GM18870 (cell line): ENCODE measurements around the gene TMTC3.

Source experiments
- ATAC-seq: cut with Tn5 transposase; IDR thresholded peaks from one replicate; pipeline ENCODE4 v1.9.1; 2021; ENCODE audit warnings: moderate library complexity; ENCODE audit not compliant: unreplicated experiment

Gene TMTC3

GRCh38 chr12:88223519-88223918 is 81.4 kb downstream of the TMTC3 start:
- ATAC-seq: no peak

DNA sequence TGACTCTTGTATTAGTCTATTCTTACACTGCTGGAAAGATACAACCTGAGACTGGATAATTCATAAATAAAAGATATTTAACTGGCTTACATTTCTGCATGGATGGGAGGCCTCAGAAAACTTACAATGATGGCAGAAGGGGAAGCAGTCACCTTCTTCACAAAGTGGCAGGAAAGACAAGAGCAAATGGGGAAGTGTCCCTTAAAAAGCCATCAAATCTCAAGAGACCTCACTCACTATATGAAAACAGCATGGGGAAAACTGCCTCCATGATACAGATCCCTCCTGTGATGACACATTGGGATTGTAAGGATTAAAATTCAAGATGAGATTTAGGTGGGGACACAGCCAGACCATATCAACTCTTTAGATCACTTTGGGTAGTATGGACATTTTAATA is 83.7 kb downstream of the TMTC3 start:
- no peak for ATAC-seq

DNA sequence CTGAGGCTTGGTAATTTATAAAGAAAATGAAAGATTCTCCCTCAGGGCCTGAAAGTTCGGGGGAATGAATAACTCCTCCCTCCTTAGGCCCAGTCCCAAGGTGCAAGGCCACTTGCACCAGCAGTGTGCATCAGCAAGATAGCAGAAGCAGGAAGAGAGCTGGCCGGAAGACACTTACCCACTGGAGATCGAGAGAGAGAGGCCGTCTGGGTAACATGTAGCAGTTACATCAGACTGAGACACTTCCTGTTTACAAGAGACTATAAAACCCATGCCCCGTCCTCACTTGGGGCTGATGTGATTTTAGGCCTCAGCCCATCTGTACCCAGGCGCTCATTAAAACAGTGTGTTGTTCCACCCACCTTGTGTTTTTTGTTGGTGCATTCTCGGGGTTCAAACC is 85.2 kb downstream of the TMTC3 start:
- ATAC-seq: no peak

GRCh38 chr12:88227871-88228270 is 85.8 kb downstream of the TMTC3 start:
- ATAC-seq: no peak

- ATAC-seq: no peak
Observed at GRCh38 chr12:88228720-88229119, 86.6 kb downstream of the TMTC3 start.

DNA sequence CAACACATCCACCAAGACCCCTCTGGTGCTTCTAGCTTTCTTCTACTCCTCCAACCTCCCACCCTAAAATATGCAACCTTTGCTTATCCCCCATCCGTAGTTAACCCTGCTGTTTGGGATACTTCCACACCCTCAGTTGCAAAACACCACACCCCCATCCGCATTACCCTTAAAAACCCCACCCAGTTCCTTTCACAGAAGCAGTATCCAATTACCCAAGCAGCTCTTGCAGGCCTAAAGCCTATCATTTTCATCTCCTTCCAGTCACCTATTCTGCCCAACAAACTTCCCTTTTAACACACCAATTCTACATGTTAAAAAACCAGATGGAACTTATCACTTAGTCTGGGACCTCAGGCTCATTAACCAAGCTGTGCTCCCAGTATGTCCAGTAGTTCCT is 88.2 kb downstream of the TMTC3 start:
- ATAC-seq: no peak

GRCh38 chr12:88235183-88235833 is 93.2 kb downstream of the TMTC3 start:
- ATAC-seq: peak; percentile 51

- peak; percentile 61 for ATAC-seq
Observed at GRCh38 chr12:88237954-88238353, 95.8 kb downstream of the TMTC3 start.

DNA sequence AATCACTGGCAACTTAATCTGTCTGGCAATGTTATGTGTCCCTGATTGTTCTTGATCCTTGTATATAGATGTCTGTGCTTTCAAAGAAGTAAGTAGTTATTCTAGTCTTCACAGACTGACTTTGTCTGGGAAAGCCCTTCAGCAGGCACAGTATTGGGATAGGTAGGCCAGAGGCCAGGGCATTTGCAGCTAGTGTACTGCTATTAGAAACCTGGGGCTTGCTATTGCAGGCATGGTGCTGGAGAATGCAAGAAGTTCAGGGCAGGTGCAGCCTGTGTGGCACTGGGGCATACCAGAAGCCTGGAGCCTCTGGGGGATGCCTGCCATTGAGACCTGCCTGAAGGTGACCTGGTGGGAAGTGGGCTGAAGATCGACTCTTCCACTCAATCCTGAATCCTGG is 96.3 kb downstream of the TMTC3 start:
- no peak for ATAC-seq

- ATAC-seq: no peak
Observed at GRCh38 chr12:88241862-88242570, 99.9 kb downstream of the TMTC3 start.

- no peak for ATAC-seq
Observed at GRCh38 chr12:88242571-88242925, 100.4 kb downstream of the TMTC3 start.

DNA sequence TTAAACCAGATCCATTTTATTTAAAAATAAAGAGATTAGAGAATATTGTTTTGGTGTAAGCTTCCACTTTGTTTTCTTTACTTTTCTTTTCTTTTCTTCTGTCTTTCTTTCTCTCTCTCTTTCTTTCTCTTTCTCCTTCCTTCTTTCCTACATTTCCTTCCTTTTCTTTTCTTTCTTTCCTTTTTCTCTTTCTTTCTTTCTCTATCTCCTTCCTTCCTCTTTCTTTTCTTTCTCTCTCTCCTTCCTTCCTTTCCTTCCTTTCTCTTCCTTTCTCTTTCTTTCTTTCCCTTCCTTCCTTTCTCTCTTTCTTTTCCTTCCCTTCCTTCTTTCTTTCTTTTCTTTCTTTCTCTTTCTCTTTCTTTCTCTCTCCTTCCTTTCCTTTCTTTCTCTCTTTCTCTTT is 100.8 kb downstream of the TMTC3 start:
- no peak for ATAC-seq

DNA sequence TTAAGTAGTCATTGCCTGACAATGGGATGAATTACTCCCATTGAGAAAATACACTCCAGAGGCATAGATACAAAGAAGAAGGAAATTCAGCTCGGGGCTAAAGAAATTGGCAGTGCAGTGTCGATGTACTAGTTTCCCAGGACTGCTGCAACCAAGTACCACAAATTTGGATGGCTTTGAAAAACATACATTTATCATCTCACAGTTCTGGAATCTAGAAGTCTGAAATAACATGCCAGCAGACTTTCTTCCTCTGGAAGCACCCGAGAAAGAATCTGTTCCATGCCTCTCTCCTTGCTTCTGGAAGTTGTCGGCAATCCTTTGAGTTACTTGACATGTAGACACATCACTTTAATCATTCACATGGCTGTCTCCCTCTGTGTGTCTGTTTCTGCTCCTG is 101.9 kb downstream of the TMTC3 start:
- no peak for ATAC-seq

GRCh38 chr12:88245905-88246304 is 103.8 kb downstream of the TMTC3 start:
- no peak for ATAC-seq

GRCh38 chr12:88247241-88247643 is 105.1 kb downstream of the TMTC3 start:
- ATAC-seq: no peak

DNA sequence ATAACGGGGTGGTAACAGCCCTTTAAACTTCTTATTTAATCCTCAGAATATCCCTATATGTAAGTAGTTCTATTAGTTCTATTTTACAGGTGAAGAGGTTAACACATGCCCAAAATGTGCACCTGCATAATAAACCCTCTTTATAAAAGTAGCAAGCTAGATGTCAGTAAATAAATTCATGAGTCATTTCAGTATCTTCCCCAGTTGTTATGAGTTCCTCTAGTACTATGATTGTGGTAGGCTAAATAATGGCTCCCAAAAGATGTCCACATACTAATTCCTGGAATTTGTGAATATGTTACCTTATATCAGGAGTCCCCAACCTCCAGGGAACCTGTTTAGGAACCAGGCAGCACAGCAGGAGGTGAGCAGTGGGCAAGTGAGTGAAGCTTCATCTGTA is 106.5 kb downstream of the TMTC3 start:
- peak; percentile 48 for ATAC-seq
